DOHH2 (cell line): Measurements from ENCODE around the gene STX4.

ENCODE experiments used
- EZH2phosphoT487 ChIP-seq: fragments of 200-600 bp; sonication (generic); IDR thresholded peaks from 2 replicates; pipeline ENCODE4 v1.6.1; 2017; ENCODE audit warnings: borderline replicate concordance, mild to moderate bottlenecking, antibody characterized with exemption, low read length, moderate library complexity, mixed read lengths
- TF ChIP-seq, protein P1 (sequence below): fragments of 200-600 bp; sonication (generic); IDR thresholded peaks from one replicate; pipeline ENCODE4 v1.5.1; 2014; ENCODE audit warnings: antibody characterized with exemption, mild to moderate bottlenecking, low read depth, low read length; ENCODE audit not compliant: poor library complexity, severe bottlenecking

DNA sequence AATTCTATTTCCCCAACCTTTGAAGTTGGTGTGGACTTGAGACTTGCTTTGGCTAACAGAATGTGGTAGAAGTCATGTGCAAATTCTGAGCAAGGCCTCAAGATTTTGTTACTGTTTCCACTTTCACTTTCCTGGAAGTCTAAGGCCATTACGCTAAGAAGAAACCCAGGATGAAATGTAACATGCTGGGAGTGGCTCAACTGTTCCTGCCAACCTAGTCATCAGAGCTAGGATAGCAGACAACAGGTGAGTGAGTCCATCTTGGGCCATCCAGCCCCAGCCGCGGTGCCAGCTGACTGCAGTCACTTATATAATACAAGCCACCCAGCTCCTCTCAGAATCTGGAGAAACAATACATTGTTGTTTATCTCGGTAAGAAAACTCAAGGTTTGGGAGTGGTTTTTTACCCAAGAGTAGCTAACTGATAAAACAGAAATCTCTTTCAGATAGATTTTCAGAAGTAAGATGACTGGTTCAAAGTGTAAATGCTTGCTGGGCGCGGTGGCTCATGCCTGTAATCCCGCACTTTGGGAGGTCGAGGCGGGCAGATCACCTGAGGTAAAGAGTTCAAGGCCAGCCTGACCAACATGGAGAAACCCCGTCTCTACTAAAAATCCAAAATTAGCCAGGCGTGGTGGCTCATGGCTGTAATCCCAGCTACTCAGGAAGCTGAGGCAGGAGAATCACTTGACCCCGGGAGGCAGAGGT is 10.7 kb upstream of the STX4 start:
- TF ChIP-seq, protein P1, sequence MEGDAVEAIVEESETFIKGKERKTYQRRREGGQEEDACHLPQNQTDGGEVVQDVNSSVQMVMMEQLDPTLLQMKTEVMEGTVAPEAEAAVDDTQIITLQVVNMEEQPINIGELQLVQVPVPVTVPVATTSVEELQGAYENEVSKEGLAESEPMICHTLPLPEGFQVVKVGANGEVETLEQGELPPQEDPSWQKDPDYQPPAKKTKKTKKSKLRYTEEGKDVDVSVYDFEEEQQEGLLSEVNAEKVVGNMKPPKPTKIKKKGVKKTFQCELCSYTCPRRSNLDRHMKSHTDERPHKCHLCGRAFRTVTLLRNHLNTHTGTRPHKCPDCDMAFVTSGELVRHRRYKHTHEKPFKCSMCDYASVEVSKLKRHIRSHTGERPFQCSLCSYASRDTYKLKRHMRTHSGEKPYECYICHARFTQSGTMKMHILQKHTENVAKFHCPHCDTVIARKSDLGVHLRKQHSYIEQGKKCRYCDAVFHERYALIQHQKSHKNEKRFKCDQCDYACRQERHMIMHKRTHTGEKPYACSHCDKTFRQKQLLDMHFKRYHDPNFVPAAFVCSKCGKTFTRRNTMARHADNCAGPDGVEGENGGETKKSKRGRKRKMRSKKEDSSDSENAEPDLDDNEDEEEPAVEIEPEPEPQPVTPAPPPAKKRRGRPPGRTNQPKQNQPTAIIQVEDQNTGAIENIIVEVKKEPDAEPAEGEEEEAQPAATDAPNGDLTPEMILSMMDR, result no peak
- no peak for TF ChIP-seq EZH2phosphoT487
